CD4-positive, alpha-beta T cell (primary cell): ENCODE data around the gene PLD2. TPM values are rescaled to one million over a fixed set of nuclear protein-coding genes. Genes with fewer than 3 reads are reported as not detected.

ENCODE experiments used
- ATAC-seq: fragments of 200-7000 bp; cut with Tn5 transposase; one replicate; pipeline ENCODE4 v1.10.0; 2022; ENCODE audit warnings: mild to moderate bottlenecking; ENCODE audit not compliant: poor library complexity
- CTCF ChIA-PET: fragments of 350-600 bp; sonication (Branson Sonifier 250); formaldehyde crosslinking; loops from one replicate; lab custom pipeline; 2021; ENCODE audit warnings: antibody characterized with exemption, inconsistent platforms; lab: Charles Lee
- POLR2A ChIA-PET: fragments of 350-600 bp; sonication (Branson Sonifier 250); formaldehyde crosslinking; loops from one replicate; lab custom pipeline; 2021; ENCODE audit warnings: antibody characterized with exemption, inconsistent platforms; lab: Charles Lee
- DNase-seq, 14 experiments: peaks; one replicate each; pipeline ENCODE4 v3.0.0-alpha.2; 2013 to 2020; ENCODE audit warnings: mixed read lengths in 2 of 14
- H3K27ac ChIP-seq, 2 donors: one replicate each; pipeline versions ENCODE4 v1.5.1 to v1.7.0; 2013; ENCODE audit warnings: low read length in 2 of 2, low read depth in 1 of 2, mild to moderate bottlenecking in 1 of 2
- H3K27me3 ChIP-seq, 2 experiments: 1 replicate in 1 of 2; 2 replicates in 1 of 2; pipeline versions ENCODE4 v1.6.1 to v1.7.0; 2013; ENCODE audit warnings: low read length in 2 of 2, control low read depth in 1 of 2, mild to moderate bottlenecking in 1 of 2, moderate library complexity in 1 of 2; ENCODE audit not compliant: insufficient read depth in 2 of 2, control insufficient read depth in 1 of 2
- H3K36me3 ChIP-seq: one replicate; pipeline ENCODE4 v1.6.1; 2013; ENCODE audit warnings: low read length, control low read depth; ENCODE audit not compliant: insufficient read depth
- H3K4me1 ChIP-seq: one replicate; pipeline ENCODE4 v1.6.1; 2013; ENCODE audit warnings: low read length, control low read depth; ENCODE audit not compliant: insufficient read depth
- H3K4me3 ChIP-seq: one replicate; pipeline ENCODE4 v1.5.1; 2013; ENCODE audit warnings: mild to moderate bottlenecking, low read length, moderate library complexity
- H3K9me3 ChIP-seq, 2 experiments: 1 replicate in 1 of 2; 2 replicates in 1 of 2; pipeline versions ENCODE4 v1.6.1 to v1.7.0; 2013; ENCODE audit warnings: low read length in 2 of 2, mild to moderate bottlenecking in 2 of 2, control low read depth in 1 of 2, moderate library complexity in 1 of 2; ENCODE audit not compliant: control insufficient read depth in 1 of 2, insufficient read depth in 1 of 2
- H3K27ac Mint-ChIP-seq: one replicate; pipeline ENCODE4 v1.8.0; 2020; ENCODE audit warnings: mixed read lengths
- H3K27me3 Mint-ChIP-seq: one replicate; pipeline ENCODE4 v1.8.0; 2021; ENCODE audit warnings: mixed read lengths
- H3K36me3 Mint-ChIP-seq: one replicate; pipeline ENCODE4 v1.8.0; 2021; ENCODE audit warnings: low read depth, mixed read lengths
- H3K4me1 Mint-ChIP-seq: one replicate; pipeline ENCODE4 v1.8.0; 2021; ENCODE audit warnings: low read depth, mixed read lengths
- H3K4me3 Mint-ChIP-seq: one replicate; pipeline ENCODE4 v1.8.0; 2020; ENCODE audit warnings: mild to moderate bottlenecking, mixed read lengths
- H3K9me3 Mint-ChIP-seq: one replicate; pipeline ENCODE4 v1.8.0; 2020; ENCODE audit warnings: mixed read lengths
- intact Hi-C, 2 experiments: fragments of 100-400 bp; cut with DNase I in 1 of 2; cut with micrococcal nuclease in 1 of 2; formaldehyde crosslinking; loops; one replicate each; pipeline versions ENCODE4 v1.15.1 to v1.9.0; 2023 to 2025; cut with DNase I, micrococcal nuclease
- total RNA-seq, 174 experiments: library from RNA in 2 of 174; stranded (reverse) in 2 of 174; gene quantifications; one replicate each; pipeline ENCODE4 v1.2.3 and lab custom pipeline; 2021 to 2026
- TF ChIP-seq, protein P1 (sequence below): fragments of 200-600 bp; IDR thresholded peaks from one replicate; pipeline ENCODE4 v1.8.0; 2022; ENCODE audit warnings: antibody characterized with exemption, mild to moderate bottlenecking

PLD2 gene
- total RNA-seq, 2 experiments from 2014 or later = 10.2 to 10.7 TPM

DNA sequence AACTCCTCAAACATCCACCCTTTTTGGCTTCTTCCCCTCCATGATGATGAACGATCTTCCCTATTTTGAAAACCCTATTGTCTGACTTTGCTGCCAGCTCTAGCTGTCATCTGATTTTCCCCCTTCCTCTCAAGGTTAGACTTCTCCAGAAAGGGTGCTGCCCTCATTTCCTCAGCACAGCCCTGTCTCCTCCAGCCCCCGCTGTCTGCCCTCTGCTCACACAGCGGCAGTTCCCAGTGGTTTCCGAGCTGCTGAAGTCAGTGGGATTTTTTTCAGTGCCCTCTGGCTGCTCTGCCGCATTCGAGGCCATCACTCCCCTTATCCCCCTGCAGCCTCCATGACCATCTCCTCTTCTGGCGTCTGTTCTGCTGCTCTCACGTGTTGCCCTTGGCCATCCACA lies 65.8 kb downstream of the PLD2 start:
- H3K36me3 ChIP-seq = peaks cover 12% of the 10 kb centered on the region
- no peaks in the 10 kb centered on the region for H3K4me1 ChIP-seq
- TF ChIP-seq, protein P1, sequence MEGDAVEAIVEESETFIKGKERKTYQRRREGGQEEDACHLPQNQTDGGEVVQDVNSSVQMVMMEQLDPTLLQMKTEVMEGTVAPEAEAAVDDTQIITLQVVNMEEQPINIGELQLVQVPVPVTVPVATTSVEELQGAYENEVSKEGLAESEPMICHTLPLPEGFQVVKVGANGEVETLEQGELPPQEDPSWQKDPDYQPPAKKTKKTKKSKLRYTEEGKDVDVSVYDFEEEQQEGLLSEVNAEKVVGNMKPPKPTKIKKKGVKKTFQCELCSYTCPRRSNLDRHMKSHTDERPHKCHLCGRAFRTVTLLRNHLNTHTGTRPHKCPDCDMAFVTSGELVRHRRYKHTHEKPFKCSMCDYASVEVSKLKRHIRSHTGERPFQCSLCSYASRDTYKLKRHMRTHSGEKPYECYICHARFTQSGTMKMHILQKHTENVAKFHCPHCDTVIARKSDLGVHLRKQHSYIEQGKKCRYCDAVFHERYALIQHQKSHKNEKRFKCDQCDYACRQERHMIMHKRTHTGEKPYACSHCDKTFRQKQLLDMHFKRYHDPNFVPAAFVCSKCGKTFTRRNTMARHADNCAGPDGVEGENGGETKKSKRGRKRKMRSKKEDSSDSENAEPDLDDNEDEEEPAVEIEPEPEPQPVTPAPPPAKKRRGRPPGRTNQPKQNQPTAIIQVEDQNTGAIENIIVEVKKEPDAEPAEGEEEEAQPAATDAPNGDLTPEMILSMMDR = no peak
- H3K27ac Mint-ChIP-seq = no peak overlapping the region
- intact Hi-C loops = no loop called here
- H3K9me3 ChIP-seq = no peaks in the 10 kb centered on the region
- H3K4me1 Mint-ChIP-seq = peaks cover 7% of the 10 kb centered on the region
- H3K27me3 Mint-ChIP-seq = no peaks in the 10 kb centered on the region
- ChIA-PET CTCF (no interaction called here), POLR2A (no interaction called here)
- H3K9me3 Mint-ChIP-seq = no peaks in the 10 kb centered on the region
- ATAC-seq = no peak
- peak in 1 of 14 experiments; percentile 26 for DNase-seq
- peaks cover 32% of the 10 kb centered on the region for H3K36me3 Mint-ChIP-seq
- H3K27me3 ChIP-seq = no peaks in the 10 kb centered on the region
- no peak overlapping the region for H3K4me3 Mint-ChIP-seq
- no peak overlapping the region for H3K4me3 ChIP-seq
- H3K27ac ChIP-seq = no peak overlapping the region

Other genes with a start within 250 kb of the PLD2 start
- gene GGT6, start 246.6 kb upstream of the PLD2 start, total RNA-seq = not detected
- not detected for gene SMTNL2, start 222.6 kb upstream of the PLD2 start, total RNA-seq
- gene ALOX15, start 165.5 kb upstream of the PLD2 start, total RNA-seq = under 1 TPM in 1 of 2 experiments, not detected in 1; 0.36 TPM
- 10 to 100 TPM; 34.1 to 37.2 TPM for gene PELP1, start 103.0 kb upstream of the PLD2 start, total RNA-seq
- gene ARRB2, start 96.5 kb upstream of the PLD2 start, total RNA-seq = 100 to 1,000 TPM; 210 to 220 TPM
- 1 to 10 TPM; 2.3 to 3.0 TPM for gene MED11, start 75.7 kb upstream of the PLD2 start, total RNA-seq
- gene ZMYND15, start 67.3 kb upstream of the PLD2 start, total RNA-seq = 1 to 10 TPM; 3.1 to 3.3 TPM
- 10 to 100 TPM; 24.8 to 25.8 TPM for gene CXCL16, start 67.2 kb upstream of the PLD2 start, total RNA-seq
- not detected for gene TM4SF5, start 35.3 kb upstream of the PLD2 start, total RNA-seq
- not detected for gene VMO1, start 20.8 kb upstream of the PLD2 start, total RNA-seq
- gene GLTPD2, start 18.2 kb upstream of the PLD2 start, total RNA-seq = not detected
- 10 to 100 TPM; 44.3 to 52.7 TPM for gene PSMB6, start 11.0 kb upstream of the PLD2 start, total RNA-seq
- gene MINK1, start 26.2 kb downstream of the PLD2 start, total RNA-seq = 100 to 1,000 TPM; 163 to 171 TPM
- 10 to 100 TPM; 28.9 to 30.5 TPM for gene C17orf107, start 92.4 kb downstream of the PLD2 start, total RNA-seq
- 1 to 10 TPM; 3.2 to 3.7 TPM for gene CHRNE, start 95.9 kb downstream of the PLD2 start, total RNA-seq
- not detected for gene GP1BA, start 125.1 kb downstream of the PLD2 start, total RNA-seq
- 10 to 100 TPM; 20.8 to 21.9 TPM for gene SLC25A11, start 132.9 kb downstream of the PLD2 start, total RNA-seq
- gene RNF167, start 133.1 kb downstream of the PLD2 start, total RNA-seq = 10 to 100 TPM; 59.3 to 62.8 TPM
- gene PFN1, start 141.4 kb downstream of the PLD2 start, total RNA-seq = 100 to 1,000 TPM; 349 to 362 TPM
- gene ENO3, start 144.0 kb downstream of the PLD2 start, total RNA-seq = 10 to 100 TPM; 17.2 to 20.5 TPM
- gene SPAG7, start 160.7 kb downstream of the PLD2 start, total RNA-seq = 10 to 100 TPM; 30.2 to 30.9 TPM
- 10 to 100 TPM; 41.6 to 51.3 TPM for gene CAMTA2, start 180.5 kb downstream of the PLD2 start, total RNA-seq
- under 1 TPM in 1 of 2 experiments, not detected in 1; 0.19 TPM for gene INCA1, start 190.4 kb downstream of the PLD2 start, total RNA-seq
- 10 to 100 TPM; 10.2 to 12.2 TPM for gene KIF1C, start 190.8 kb downstream of the PLD2 start, total RNA-seq
- gene SLC52A1, start 228.3 kb downstream of the PLD2 start, total RNA-seq = under 1 TPM in 1 of 2 experiments, not detected in 1; 0.17 TPM